ENCODE measurements around the gene ACTL7B.
A peak's percentile ranks its signal among the peaks of the same experiment; 100 is the strongest.
"Not testable (repeated sequence)": the region's sequence is repeated elsewhere in the genome, so short reads cannot be mapped to it uniquely, and the experiment has no call there.

ACTL7B gene

GRCh38 chr9:108842610-108843295 is 13.0 kb downstream of the ACTL7B start:
- peak; percentile 9 for DNase-seq

- DNase-seq: not testable (repeated sequence)
These were observed 16.2 kb downstream of the ACTL7B start for GRCh38 chr9:108839561-108839960.

- DNase-seq: no peak
These were observed 17.8 kb downstream of the ACTL7B start for GRCh38 chr9:108838017-108838416.

- DNase-seq: no peak
These were observed 18.3 kb downstream of the ACTL7B start for GRCh38 chr9:108837530-108837929.

GRCh38 chr9:108836781-108837180 is 19.0 kb downstream of the ACTL7B start:
- no peak for DNase-seq

- DNase-seq: no peak
These were observed 19.5 kb downstream of the ACTL7B start for GRCh38 chr9:108836319-108836718.

GRCh38 chr9:108835831-108836230 is 20.0 kb downstream of the ACTL7B start:
- no peak for DNase-seq

GRCh38 chr9:108834959-108835665 is 20.7 kb downstream of the ACTL7B start:
- peak; percentile 40 for DNase-seq

GRCh38 chr9:108832179-108832500 is 23.6 kb downstream of the ACTL7B start:
- DNase-seq: no peak

- DNase-seq: no peak
These were observed 24.1 kb downstream of the ACTL7B start for GRCh38 chr9:108831496-108832178.

- DNase-seq: no peak
These were observed 25.5 kb downstream of the ACTL7B start for GRCh38 chr9:108830272-108830671.

- DNase-seq: no peak
These were observed 32.0 kb downstream of the ACTL7B start for GRCh38 chr9:108823829-108824228.

GRCh38 chr9:108816037-108816436 is 39.7 kb downstream of the ACTL7B start:
- DNase-seq: peak; percentile 31

- DNase-seq: no peak
These were observed 40.6 kb downstream of the ACTL7B start for GRCh38 chr9:108815156-108815555.

GRCh38 chr9:108813951-108814601 is 41.7 kb downstream of the ACTL7B start:
- DNase-seq: peak; percentile 46

GRCh38 chr9:108812396-108813025 is 43.3 kb downstream of the ACTL7B start:
- no peak for DNase-seq

GRCh38 chr9:108811944-108812343 is 43.8 kb downstream of the ACTL7B start:
- DNase-seq: no peak

GRCh38 chr9:108809269-108809668 is 46.5 kb downstream of the ACTL7B start:
- DNase-seq: no peak
